Astrocyte of the cerebellum (primary cell): ENCODE measurements around the gene TTC23.

Source experiments
- DNase-seq: peaks from one replicate; pipeline ENCODE4 v3.0.0-alpha.2; 2011; ENCODE audit warnings: low read depth
- H3K4me3 ChIP-seq: 2 replicates; pipeline ENCODE4 v1.5.1; 2011; ENCODE audit warnings: mild to moderate bottlenecking, low read depth, low read length, moderate library complexity
- in situ Hi-C: cut with HindIII; loops from 2 replicates; pipeline ENCODE4 v1.10.0; 2017; ENCODE audit warnings: low sequenced_read_pairs
- TF ChIP-seq, protein P1 (sequence below): IDR thresholded peaks from 2 replicates; pipeline ENCODE4 v1.5.1; 2012; ENCODE audit warnings: low read length, low read depth, moderate library complexity, mild to moderate bottlenecking; ENCODE audit errors: missing control alignments

The TTC23 gene

GRCh38 chr15:99187936-99188335 lies 61.4 kb downstream of the TTC23 start:
- TF ChIP-seq, protein P1, sequence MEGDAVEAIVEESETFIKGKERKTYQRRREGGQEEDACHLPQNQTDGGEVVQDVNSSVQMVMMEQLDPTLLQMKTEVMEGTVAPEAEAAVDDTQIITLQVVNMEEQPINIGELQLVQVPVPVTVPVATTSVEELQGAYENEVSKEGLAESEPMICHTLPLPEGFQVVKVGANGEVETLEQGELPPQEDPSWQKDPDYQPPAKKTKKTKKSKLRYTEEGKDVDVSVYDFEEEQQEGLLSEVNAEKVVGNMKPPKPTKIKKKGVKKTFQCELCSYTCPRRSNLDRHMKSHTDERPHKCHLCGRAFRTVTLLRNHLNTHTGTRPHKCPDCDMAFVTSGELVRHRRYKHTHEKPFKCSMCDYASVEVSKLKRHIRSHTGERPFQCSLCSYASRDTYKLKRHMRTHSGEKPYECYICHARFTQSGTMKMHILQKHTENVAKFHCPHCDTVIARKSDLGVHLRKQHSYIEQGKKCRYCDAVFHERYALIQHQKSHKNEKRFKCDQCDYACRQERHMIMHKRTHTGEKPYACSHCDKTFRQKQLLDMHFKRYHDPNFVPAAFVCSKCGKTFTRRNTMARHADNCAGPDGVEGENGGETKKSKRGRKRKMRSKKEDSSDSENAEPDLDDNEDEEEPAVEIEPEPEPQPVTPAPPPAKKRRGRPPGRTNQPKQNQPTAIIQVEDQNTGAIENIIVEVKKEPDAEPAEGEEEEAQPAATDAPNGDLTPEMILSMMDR = no peak
- DNase-seq = no peak
- H3K4me3 ChIP-seq = no peak overlapping the region
- in situ Hi-C loops = no loop called here

DNA sequence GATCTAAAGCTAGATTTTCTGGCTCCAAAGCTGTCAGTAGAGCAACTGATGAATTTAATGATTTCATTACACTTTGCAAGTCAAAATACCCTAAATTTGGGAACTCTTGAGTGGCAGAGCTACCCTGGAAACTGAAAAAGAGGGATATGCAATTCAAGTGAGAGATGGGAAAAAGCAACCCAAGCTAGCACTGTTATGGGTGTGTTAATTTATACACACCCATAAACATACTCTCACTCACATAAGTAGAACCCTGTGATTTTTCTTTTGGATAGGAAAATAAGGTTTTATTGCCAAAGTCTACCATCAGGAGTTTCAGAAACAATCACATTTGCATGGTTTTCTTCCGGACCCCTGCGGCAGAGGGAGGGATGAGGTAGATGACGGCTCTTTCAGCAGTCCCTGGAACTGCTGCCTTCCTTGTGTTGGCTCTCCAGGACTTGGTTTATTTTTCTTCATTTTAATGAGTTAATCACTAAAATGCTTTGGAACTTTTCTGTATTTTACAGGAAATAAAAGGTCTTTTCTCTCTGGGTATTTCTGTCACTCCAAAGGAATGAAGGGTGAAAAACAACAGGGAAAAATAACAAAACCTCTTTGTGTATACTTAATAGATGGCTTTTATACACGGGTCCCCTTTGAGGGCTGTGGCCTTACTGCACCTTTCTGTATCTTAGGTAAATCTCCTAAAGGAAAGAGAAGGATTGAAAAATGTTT lies 63.8 kb downstream of the TTC23 start:
- TF ChIP-seq, protein P1 = no peak
- in situ Hi-C loops = no loop called here
- no peak overlapping the region for H3K4me3 ChIP-seq
- DNase-seq = no peak

- H3K4me3 ChIP-seq = no peak overlapping the region
- in situ Hi-C loops = no loop called here
- no peak for DNase-seq
- TF ChIP-seq, protein P1 = no peak
These were observed 66.6 kb downstream of the TTC23 start for GRCh38 chr15:99182791-99183190.

GRCh38 chr15:99181545-99181971 lies 67.8 kb downstream of the TTC23 start:
- H3K4me3 ChIP-seq = no peak overlapping the region
- TF ChIP-seq, protein P1 = no peak
- DNase-seq = no peak
- in situ Hi-C loops = no loop called here

GRCh38 chr15:99180964-99181306 lies 68.4 kb downstream of the TTC23 start:
- TF ChIP-seq, protein P1 = no peak
- no peak overlapping the region for H3K4me3 ChIP-seq
- in situ Hi-C loops = no loop called here
- no peak for DNase-seq

GRCh38 chr15:99180086-99180963 lies 69.1 kb downstream of the TTC23 start:
- DNase-seq = peak; percentile 33
- TF ChIP-seq, protein P1 = no peak
- in situ Hi-C loops = no loop called here
- no peak overlapping the region for H3K4me3 ChIP-seq
